NCI-H1417 (cell line): ENCODE measurements around the gene CYP27C1.

ENCODE experiments used
- DNase-seq, 3 experiments: peaks; one replicate each; lab custom pipeline; 2025; lab: John Stamatoyannopoulos, UW

Gene CYP27C1

GRCh38 chr2:127193164-127193966 is 26.7 kb downstream of the CYP27C1 start:
- no peak for DNase-seq

- DNase-seq: no peak
Measured at GRCh38 chr2:127191331-127192219, 28.5 kb downstream of the CYP27C1 start.

- no peak for DNase-seq
Measured at GRCh38 chr2:127188797-127189196, 31.3 kb downstream of the CYP27C1 start.

- DNase-seq: no peak
Measured at GRCh38 chr2:127187831-127188230, 32.3 kb downstream of the CYP27C1 start.

- DNase-seq: no peak
Measured at GRCh38 chr2:127187081-127187775, 32.9 kb downstream of the CYP27C1 start.

GRCh38 chr2:127185705-127186104 is 34.4 kb downstream of the CYP27C1 start:
- DNase-seq: no peak

GRCh38 chr2:127185093-127185492 is 35.0 kb downstream of the CYP27C1 start:
- DNase-seq: no peak

GRCh38 chr2:127183771-127184170 is 36.3 kb downstream of the CYP27C1 start:
- DNase-seq: no peak

GRCh38 chr2:127182626-127183458 is 37.3 kb downstream of the CYP27C1 start:
- DNase-seq: no peak

GRCh38 chr2:127181851-127182250 is 38.2 kb downstream of the CYP27C1 start:
- DNase-seq: no peak

GRCh38 chr2:127179766-127180165 is 40.3 kb downstream of the CYP27C1 start:
- no peak for DNase-seq

- no peak for DNase-seq
Measured at GRCh38 chr2:127177617-127178263, 42.4 kb downstream of the CYP27C1 start.

- DNase-seq: peak in 1 of 3 experiments; percentile 23
Measured at GRCh38 chr2:127176371-127177311, 43.5 kb downstream of the CYP27C1 start.

- DNase-seq: peak in 1 of 3 experiments; percentile 60
Measured at GRCh38 chr2:127175751-127176354, 44.2 kb downstream of the CYP27C1 start.

GRCh38 chr2:127175041-127175721 is 44.9 kb downstream of the CYP27C1 start:
- DNase-seq: peak in 2 of 3 experiments; percentile 36 to 61

- DNase-seq: no peak
Measured at GRCh38 chr2:127174640-127175039, 45.5 kb downstream of the CYP27C1 start.

GRCh38 chr2:127174136-127174535 is 46.0 kb downstream of the CYP27C1 start:
- no peak for DNase-seq

GRCh38 chr2:127173057-127173456 is 47.0 kb downstream of the CYP27C1 start:
- no peak for DNase-seq

- DNase-seq: no peak
Measured at GRCh38 chr2:127172306-127172705, 47.8 kb downstream of the CYP27C1 start.
